NCI-H526 (cell line): Measurements from ENCODE around the gene SLC2A4RG.

Experiments used
- DNase-seq, 2 experiments: peaks; one replicate each; lab custom pipeline; 2025; lab: John Stamatoyannopoulos, UW

Gene SLC2A4RG

GRCh38 chr20:63699466-63700198, 39.9 kb upstream of the SLC2A4RG start:
- DNase-seq: no peak

GRCh38 chr20:63700199-63701050, 39.2 kb upstream of the SLC2A4RG start:
- no peak for DNase-seq

GRCh38 chr20:63701051-63701328, 38.6 kb upstream of the SLC2A4RG start:
- DNase-seq: no peak

GRCh38 chr20:63701329-63702035, 38.1 kb upstream of the SLC2A4RG start:
- no peak for DNase-seq

GRCh38 chr20:63702036-63702665, 37.4 kb upstream of the SLC2A4RG start:
- no peak for DNase-seq

GRCh38 chr20:63702751-63703470, 36.7 kb upstream of the SLC2A4RG start:
- no peak for DNase-seq

GRCh38 chr20:63703471-63703975, 36.1 kb upstream of the SLC2A4RG start:
- DNase-seq: no peak

GRCh38 chr20:63703976-63704748, 35.4 kb upstream of the SLC2A4RG start:
- no peak for DNase-seq

GRCh38 chr20:63704749-63705117, 34.8 kb upstream of the SLC2A4RG start:
- no peak for DNase-seq

GRCh38 chr20:63705232-63706026, 34.1 kb upstream of the SLC2A4RG start:
- DNase-seq: no peak

- DNase-seq: no peak
Observed at GRCh38 chr20:63706027-63706695, 33.4 kb upstream of the SLC2A4RG start.

GRCh38 chr20:63706852-63707557, 32.6 kb upstream of the SLC2A4RG start:
- peak in 1 of 2 experiments; percentile 78 for DNase-seq

- DNase-seq: peak; percentile 52 to 95
Observed at GRCh38 chr20:63707558-63708300, 31.8 kb upstream of the SLC2A4RG start, which contains the start of the genes ARFRP1 and ZGPAT. Gene ARFRP1, minus strand, starts transcription at chr20:63707976. Its CDS starts 885 bp downstream, at chr20:63707091. Gene ZGPAT, plus strand, starts transcription at chr20:63708039. Its CDS starts 542 bp downstream, at chr20:63708581.

GRCh38 chr20:63708301-63709148, 31.1 kb upstream of the SLC2A4RG start:
- DNase-seq: peak; percentile 31 to 65

- no peak for DNase-seq
Observed at GRCh38 chr20:63709149-63709527, 30.4 kb upstream of the SLC2A4RG start.

- DNase-seq: no peak
Observed at GRCh38 chr20:63711085-63711645, 28.4 kb upstream of the SLC2A4RG start.
